ENCODE data around the gene UBXN6.

UBXN6 gene

DNA sequence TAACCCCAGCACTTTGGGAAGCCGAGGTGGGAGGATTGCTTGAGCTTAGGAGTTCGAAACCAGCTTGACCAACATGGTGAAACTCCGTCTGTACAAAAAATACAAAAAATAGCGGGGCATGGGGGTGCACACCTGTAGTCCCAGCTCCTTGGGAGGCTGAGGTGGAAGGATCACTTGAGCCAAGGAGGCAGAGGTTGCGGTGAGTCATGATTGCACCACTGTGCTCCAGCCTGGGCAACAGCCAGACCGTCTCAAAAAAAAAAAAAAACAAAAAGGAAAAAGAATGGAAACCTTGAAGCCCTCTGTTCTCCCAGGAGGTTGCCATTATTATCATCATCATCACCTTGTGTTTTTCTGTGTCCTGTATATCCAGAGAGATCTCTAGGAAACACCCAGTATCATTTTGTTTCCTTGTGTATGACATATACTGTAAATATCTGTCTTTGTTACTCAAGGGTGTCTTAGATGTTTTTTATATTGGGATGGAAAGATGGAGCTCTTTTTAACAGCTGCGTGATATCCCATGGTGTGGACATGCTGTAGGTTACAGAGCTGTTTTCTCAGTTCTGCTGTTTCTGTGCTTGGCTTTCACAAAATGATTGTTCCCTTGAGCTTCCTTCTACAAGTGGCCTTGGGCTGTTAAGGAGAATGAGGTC, 43.3 kb downstream of the UBXN6 start:
- no peak overlapping the region for H3K4me3 ChIP-seq
- H3K27ac ChIP-seq = no peak overlapping the region
- no peak overlapping the region for H3K4me2 ChIP-seq

GRCh38 chr19:4413588-4413987, 44.0 kb downstream of the UBXN6 start:
- no peak overlapping the region for H3K4me2 ChIP-seq
- H3K9me3 ChIP-seq = no peaks in the 10 kb centered on the region
- no peak overlapping the region; the same call in 1 of the 2 replicates for H3K9ac ChIP-seq
- peaks cover 100% of the 10 kb centered on the region for H3K36me3 ChIP-seq
- H3K27me3 ChIP-seq = no peaks in the 10 kb centered on the region
- no peaks in the 10 kb centered on the region for H3K4me1 ChIP-seq
- TF ChIP-seq Cebpa-rat (IDR thresholded peaks at IDR 0.05) = no peak
- no peak overlapping the region for H3K4me3 ChIP-seq
- H4K20me1 ChIP-seq = peaks cover 100% of the 10 kb centered on the region
- no peak overlapping the region for H3K27ac ChIP-seq

More for the DNA sequence above, 43.3 kb downstream of the UBXN6 start:
- Histone ChIP-seq H3K9me3 (no peaks in the 10 kb centered on the region), H3K4me1 (no peaks in the 10 kb centered on the region), H3K9ac (no peak overlapping the region), H4K20me1 (peaks cover 100% of the 10 kb centered on the region), H3K36me3 (peaks cover 100% of the 10 kb centered on the region), H3K27me3 (no peaks in the 10 kb centered on the region)
- no peak for TF ChIP-seq Cebpa-rat (IDR thresholded peaks at IDR 0.05)

DNA sequence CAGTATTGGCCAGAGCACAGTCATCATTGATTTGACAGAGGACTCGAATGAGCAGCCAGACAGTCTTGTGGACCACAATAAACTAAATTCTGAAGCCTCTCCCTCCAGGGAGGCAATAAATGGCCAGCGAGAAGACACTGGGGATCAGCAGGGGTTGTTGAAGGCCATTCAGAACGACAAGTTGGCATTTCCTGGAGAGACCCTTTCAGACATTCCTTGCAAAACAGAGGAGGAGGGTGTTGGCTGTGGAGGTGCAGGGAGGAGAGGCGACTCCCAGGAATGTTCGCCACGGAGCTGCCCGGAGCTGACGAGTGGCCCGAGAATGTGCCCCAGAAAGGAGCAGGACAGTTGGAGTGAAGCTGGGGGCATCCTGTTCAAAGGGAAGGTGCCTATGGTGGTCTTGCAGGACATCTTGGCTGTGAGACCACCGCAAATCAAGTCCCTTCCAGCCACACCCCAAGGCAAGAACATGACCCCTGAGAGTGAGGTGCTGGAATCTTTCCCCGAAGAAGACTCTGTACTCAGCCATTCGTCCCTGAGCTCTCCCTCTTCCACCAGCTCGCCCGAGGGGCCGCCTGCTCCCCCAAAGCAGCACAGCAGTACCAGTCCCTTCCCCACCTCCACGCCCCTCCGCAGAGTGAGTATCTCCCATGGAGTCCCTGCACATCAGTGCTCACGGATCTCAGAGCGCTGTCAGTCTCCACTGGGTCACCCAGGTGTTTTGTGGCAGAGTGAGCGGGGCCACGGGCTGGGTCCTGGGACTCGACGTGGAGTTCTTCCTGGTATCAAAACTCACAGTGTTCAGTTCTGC, 48.3 kb downstream of the UBXN6 start:
- Histone ChIP-seq H3K4me3 (no peak overlapping the region), H3K36me3 (peaks cover 94% of the 10 kb centered on the region), H3K9ac (no peak overlapping the region), H3K4me1 (peaks cover 20% of the 10 kb centered on the region), H3K27me3 (no peaks in the 10 kb centered on the region), H3K4me2 (no peak overlapping the region), H3K27ac (no peak overlapping the region), H3K9me3 (no peaks in the 10 kb centered on the region), H4K20me1 (peaks cover 100% of the 10 kb centered on the region)
- no peak for TF ChIP-seq Cebpa-rat (IDR thresholded peaks at IDR 0.05)

DNA sequence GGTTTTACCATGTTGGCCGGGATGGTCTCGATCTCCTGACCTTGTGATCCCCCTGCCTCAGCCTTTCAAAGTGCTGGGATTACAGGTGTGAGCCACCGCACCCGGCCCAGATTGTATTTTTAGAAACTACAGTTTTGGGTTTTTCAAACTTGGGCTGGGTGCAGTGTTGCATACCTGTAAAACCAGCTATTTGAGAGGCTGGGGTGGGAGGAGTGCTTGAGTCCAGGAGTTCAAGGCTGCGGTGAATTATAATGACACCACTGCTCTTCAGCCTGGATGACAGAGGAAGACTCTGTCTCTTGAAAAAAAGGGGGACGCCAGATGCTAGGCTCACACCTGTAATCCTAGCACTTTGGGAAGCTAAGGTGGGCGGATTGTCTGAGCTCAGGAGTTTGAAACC, 51.0 kb downstream of the UBXN6 start:
- no peaks in the 10 kb centered on the region for H3K27me3 ChIP-seq
- H4K20me1 ChIP-seq = peaks cover 88% of the 10 kb centered on the region
- H3K4me3 ChIP-seq = no peak overlapping the region
- no peaks in the 10 kb centered on the region for H3K9me3 ChIP-seq
- H3K36me3 ChIP-seq = peaks cover 67% of the 10 kb centered on the region
- no peak for TF ChIP-seq Cebpa-rat (IDR thresholded peaks at IDR 0.05)
- no peak overlapping the region for H3K9ac ChIP-seq
- H3K27ac ChIP-seq = no peak overlapping the region
- H3K4me1 ChIP-seq = peaks cover 37% of the 10 kb centered on the region
- no peak overlapping the region for H3K4me2 ChIP-seq

DNA sequence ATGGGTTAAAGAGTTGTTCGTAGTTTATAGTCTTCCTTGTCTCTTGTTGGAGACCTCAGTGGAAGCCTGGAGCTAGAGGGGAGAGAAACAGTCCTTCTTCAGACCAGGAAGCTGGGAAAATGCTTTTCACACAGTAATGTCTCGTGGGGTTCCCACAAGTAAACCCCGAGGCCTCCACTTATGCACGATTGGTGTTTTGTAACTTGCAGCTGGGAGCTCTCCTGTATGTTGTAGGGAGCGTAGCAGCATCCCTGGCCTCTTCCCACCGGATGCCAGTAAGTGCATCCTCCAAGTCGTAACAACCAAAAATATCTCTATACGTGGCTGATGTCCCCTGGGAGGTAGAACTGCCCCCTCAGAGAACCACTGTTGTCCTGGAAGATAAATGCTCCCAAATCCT, 51.6 kb downstream of the UBXN6 start:
- Histone ChIP-seq H3K4me3 (no peak overlapping the region), H3K27ac (0 out of 2 replicates have a peak overlapping the region, but pooled peaks have one; percentile 13), H4K20me1 (peaks cover 82% of the 10 kb centered on the region), H3K27me3 (no peaks in the 10 kb centered on the region), H3K9me3 (no peaks in the 10 kb centered on the region), H3K4me1 (peaks cover 44% of the 10 kb centered on the region), H3K4me2 (peak overlapping the region; percentile 93), H3K9ac (peak overlapping the region; percentile 53; the same call in 1 of the 2 replicates), H3K36me3 (peaks cover 60% of the 10 kb centered on the region)
- no peak for TF ChIP-seq Cebpa-rat (IDR thresholded peaks at IDR 0.05)

DNA sequence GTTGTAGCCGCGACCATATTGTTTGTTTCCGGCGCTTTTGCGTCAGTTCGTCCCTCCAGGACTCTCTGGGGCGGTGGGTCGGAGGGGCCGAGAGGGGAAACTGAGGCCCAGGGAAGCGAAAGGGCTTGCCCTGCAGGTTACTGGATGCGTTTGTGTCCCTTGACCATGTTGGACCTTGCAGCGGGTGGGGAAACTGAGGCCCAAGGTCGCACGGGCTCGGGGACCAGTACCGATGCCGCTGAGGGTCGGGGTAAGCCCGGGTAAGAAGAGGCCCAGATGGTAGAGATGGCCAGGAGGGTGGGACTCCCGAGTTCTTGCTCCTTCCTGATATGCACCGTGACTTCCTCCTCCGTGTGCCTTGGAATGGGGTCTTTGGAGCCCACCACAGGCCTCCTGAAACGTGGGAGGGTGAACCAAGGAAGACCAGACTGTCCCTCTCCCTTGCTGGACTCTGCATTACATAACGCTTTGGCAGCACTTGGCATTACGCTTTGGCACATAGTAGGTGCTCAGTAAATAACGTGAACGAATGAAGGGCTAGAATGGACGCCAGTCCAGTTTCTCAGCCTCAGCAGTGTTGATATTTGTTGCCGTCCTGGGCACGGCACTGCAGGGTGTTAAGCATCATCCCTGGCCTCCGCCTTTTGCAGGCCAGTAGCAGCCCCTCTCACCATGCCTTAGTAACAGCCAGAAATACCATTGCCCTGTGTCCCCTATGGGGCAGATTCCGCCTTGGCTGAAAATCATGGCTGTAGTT, 54.4 kb downstream of the UBXN6 start:
- H3K4me1 ChIP-seq = peaks cover 62% of the 10 kb centered on the region
- no peak for TF ChIP-seq Cebpa-rat (IDR thresholded peaks at IDR 0.05)
- H4K20me1 ChIP-seq = peaks cover 70% of the 10 kb centered on the region
- peak overlapping the region; percentile 99 for H3K27ac ChIP-seq
- H3K9me3 ChIP-seq = no peaks in the 10 kb centered on the region
- H3K27me3 ChIP-seq = no peaks in the 10 kb centered on the region
- peaks cover 37% of the 10 kb centered on the region for H3K36me3 ChIP-seq
- H3K4me3 ChIP-seq = peak overlapping the region; percentile 99
- peak overlapping the region; percentile 93 for H3K4me2 ChIP-seq
- H3K9ac ChIP-seq = peak overlapping the region; percentile 99

GRCh38 chr19:4402171-4403004, 55.2 kb downstream of the UBXN6 start, which contains the start of gene CHAF1A:
Gene CHAF1A (plus strand): TSS chr19:4402640. CDS start chr19:4402763, 123 bp downstream.
- no peaks in the 10 kb centered on the region for H3K27me3 ChIP-seq
- peaks cover 70% of the 10 kb centered on the region for H4K20me1 ChIP-seq
- H3K9me3 ChIP-seq = no peaks in the 10 kb centered on the region
- H3K4me2 ChIP-seq = peak within 1 kb of the TSS; percentile 94
- peak; percentile 55 for TF ChIP-seq Cebpa-rat (IDR thresholded peaks at IDR 0.05)
- peak within 1 kb of the TSS; percentile 99 for H3K4me3 ChIP-seq
- peak within 1 kb of the TSS; percentile 99 for H3K27ac ChIP-seq
- peaks cover 37% of the 10 kb centered on the region for H3K36me3 ChIP-seq
- H3K9ac ChIP-seq = peak within 1 kb of the TSS; percentile 99
- H3K4me1 ChIP-seq = peaks cover 68% of the 10 kb centered on the region

DNA sequence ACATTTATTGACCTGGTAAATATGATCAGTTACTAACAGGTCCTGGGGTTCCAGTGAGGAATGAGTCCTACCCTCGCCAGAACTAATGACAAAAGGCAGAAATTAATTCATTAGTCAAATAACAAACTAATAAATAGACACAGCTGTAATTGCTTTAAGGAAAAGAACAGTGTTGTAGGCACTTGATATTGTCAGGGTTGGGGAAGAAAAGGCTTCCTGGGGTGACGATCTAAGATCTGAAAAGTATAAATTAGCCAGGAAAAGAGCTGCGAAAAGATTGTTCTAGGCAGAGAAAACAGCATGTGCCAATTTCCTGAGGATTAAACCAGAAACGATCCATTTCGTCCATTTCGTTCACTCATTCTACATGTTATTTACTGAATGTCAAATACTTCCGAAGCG, 55.8 kb downstream of the UBXN6 start:
- Histone ChIP-seq H3K27ac (peak overlapping the region; percentile 75), H3K9ac (peak overlapping the region; percentile 76), H3K27me3 (no peaks in the 10 kb centered on the region), H3K36me3 (peaks cover 37% of the 10 kb centered on the region), H4K20me1 (peaks cover 70% of the 10 kb centered on the region), H3K4me3 (peak overlapping the region; percentile 99), H3K4me1 (peaks cover 74% of the 10 kb centered on the region), H3K9me3 (no peaks in the 10 kb centered on the region), H3K4me2 (peak overlapping the region; percentile 94)
- no peak for TF ChIP-seq Cebpa-rat (IDR thresholded peaks at IDR 0.05)
